Activated CD8-positive, alpha-beta memory T cell treated with anti-CD3 and anti-CD28 coated beads, Interleukin-2, amount 10 ng/mL, durations not matched to agents 7 days and 5 days (primary cell): Measurements from ENCODE around the gene MED25. TPM values are rescaled to one million over a fixed set of nuclear protein-coding genes. Genes with fewer than 3 reads are reported as not detected.

Experiments
- ATAC-seq: fragments of 150-1000 bp; cut with Tn5 transposase; one replicate; pipeline ENCODE4 v1.10.0; 2021; ENCODE audit warnings: moderate library complexity
- CTCF ChIA-PET: fragments of 350-600 bp; sonication (Branson Sonifier 250); formaldehyde crosslinking; loops from one replicate; lab custom pipeline; 2021; ENCODE audit warnings: antibody characterized with exemption; lab: Charles Lee
- DNase-seq: peaks from one replicate; pipeline ENCODE4 v3.0.0-alpha.2; 2020
- H3K27ac Mint-ChIP-seq: one replicate; pipeline ENCODE4 v1.8.0; 2021; ENCODE audit warnings: mild to moderate bottlenecking, mixed read lengths
- H3K27me3 Mint-ChIP-seq: one replicate; pipeline ENCODE4 v1.8.0; 2021; ENCODE audit warnings: mixed read lengths
- H3K36me3 Mint-ChIP-seq: one replicate; pipeline ENCODE4 v1.8.0; 2021; ENCODE audit warnings: mild to moderate bottlenecking, mixed read lengths
- H3K4me1 Mint-ChIP-seq: one replicate; pipeline ENCODE4 v1.8.0; 2021; ENCODE audit warnings: mixed read lengths
- H3K4me3 Mint-ChIP-seq: one replicate; pipeline ENCODE4 v1.8.0; 2021; ENCODE audit warnings: mild to moderate bottlenecking, moderate library complexity, mixed read lengths
- H3K9me3 Mint-ChIP-seq: one replicate; pipeline ENCODE4 v1.8.0; 2022; ENCODE audit warnings: low read depth, mixed read lengths
- total RNA-seq, 2 experiments: library from RNA; stranded (reverse); gene quantifications; one replicate each; pipeline ENCODE4 v1.2.3, GENCODE V29; 2021

Gene MED25
- total RNA-seq, 2 experiments from 2014 or later = 57.5 to 70.5 TPM

GRCh38 chr19:49845414-49845813 lies 27.3 kb downstream of the MED25 start:
- DNase-seq = no peak
- no peak for ATAC-seq
- Mint-ChIP-seq H3K36me3 (peaks cover 3% of the 10 kb centered on the region), H3K4me3 (no peak overlapping the region), H3K27me3 (peaks cover 13% of the 10 kb centered on the region), H3K9me3 (peaks cover 2% of the 10 kb centered on the region), H3K27ac (no peak overlapping the region), H3K4me1 (peaks cover 28% of the 10 kb centered on the region)
- CTCF ChIA-PET = no interaction called here

GRCh38 chr19:49846408-49846807 lies 28.3 kb downstream of the MED25 start:
- Mint-ChIP-seq H3K4me1 (peaks cover 28% of the 10 kb centered on the region), H3K27me3 (peaks cover 13% of the 10 kb centered on the region), H3K36me3 (peaks cover 1% of the 10 kb centered on the region), H3K4me3 (no peak overlapping the region), H3K27ac (no peak overlapping the region), H3K9me3 (peaks cover 2% of the 10 kb centered on the region)
- no peak for ATAC-seq
- CTCF ChIA-PET = no interaction called here
- DNase-seq = no peak

GRCh38 chr19:49847731-49848696 lies 29.9 kb downstream of the MED25 start:
- no peak for DNase-seq
- ATAC-seq = peak; percentile 24
- Mint-ChIP-seq H3K27ac (peak overlapping the region; percentile 38), H3K36me3 (peaks cover 1% of the 10 kb centered on the region), H3K9me3 (peaks cover 2% of the 10 kb centered on the region), H3K4me3 (no peak overlapping the region), H3K4me1 (peaks cover 39% of the 10 kb centered on the region), H3K27me3 (peaks cover 21% of the 10 kb centered on the region)
- CTCF ChIA-PET = interaction anchor here (0.7 to 3.4 kb wide), 6 partner anchors 21 to 167 kb away, joined by 4 to 14 read pairs (median 5); partner anchors contain the start of genes FUZ and MED25

- ATAC-seq (no peak), DNase-seq (no peak)
- peaks cover 2% of the 10 kb centered on the region for H3K9me3 Mint-ChIP-seq
- peak overlapping the region; percentile 43 for H3K4me3 Mint-ChIP-seq
- peaks cover 21% of the 10 kb centered on the region for H3K27me3 Mint-ChIP-seq
- CTCF ChIA-PET = interaction anchor here (0.7 to 3.4 kb wide), 5 partner anchors 21 to 132 kb away, joined by 4 to 14 read pairs (median 6); partner anchors contain the start of genes FUZ and MED25
- H3K27ac Mint-ChIP-seq = peak overlapping the region; percentile 70
- peaks cover 1% of the 10 kb centered on the region for H3K36me3 Mint-ChIP-seq
- peaks cover 42% of the 10 kb centered on the region for H3K4me1 Mint-ChIP-seq
Observed at GRCh38 chr19:49848938-49849337, 30.8 kb downstream of the MED25 start.

GRCh38 chr19:49849433-49850220 lies 31.5 kb downstream of the MED25 start:
- H3K27me3 Mint-ChIP-seq = peaks cover 21% of the 10 kb centered on the region
- CTCF ChIA-PET = interaction anchor here (0.6 to 3.4 kb wide), 5 partner anchors 11 to 789 kb away, joined by 3 to 14 read pairs (median 4); partner anchors contain the start of gene FUZ
- peak overlapping the region; percentile 85 for H3K4me3 Mint-ChIP-seq
- peaks cover 1% of the 10 kb centered on the region for H3K36me3 Mint-ChIP-seq
- H3K27ac Mint-ChIP-seq = peak overlapping the region; percentile 61
- ATAC-seq = no peak
- peaks cover 2% of the 10 kb centered on the region for H3K9me3 Mint-ChIP-seq
- peaks cover 42% of the 10 kb centered on the region for H3K4me1 Mint-ChIP-seq
- no peak for DNase-seq

- CTCF ChIA-PET = interaction anchor here (0.6 to 3.4 kb wide), 7 partner anchors 10 to 789 kb away, joined by 3 to 14 read pairs (median 4); partner anchors contain the start of gene FUZ
- peaks cover 21% of the 10 kb centered on the region for H3K27me3 Mint-ChIP-seq
Observed at GRCh38 chr19:49850221-49850486, 32.1 kb downstream of the MED25 start.

GRCh38 chr19:49850487-49851342 lies 32.6 kb downstream of the MED25 start, which contains the start of gene PTOV1:
Gene PTOV1 (plus strand): TSS chr19:49851159.
- H3K27ac Mint-ChIP-seq = peak within 1 kb of the TSS; percentile 96
- H3K4me3 Mint-ChIP-seq = peak within 1 kb of the TSS; percentile 85
- H3K4me1 Mint-ChIP-seq = peaks cover 42% of the 10 kb centered on the region
- peaks cover 2% of the 10 kb centered on the region for H3K9me3 Mint-ChIP-seq
- peaks cover 21% of the 10 kb centered on the region for H3K27me3 Mint-ChIP-seq
- CTCF ChIA-PET = interaction anchor here (0.9 to 3.4 kb wide), 7 partner anchors 10 to 285 kb away, joined by 3 to 14 read pairs (median 4); partner anchors contain the start of gene FUZ
- ATAC-seq (peak; percentile 89), DNase-seq (peak; percentile 92)
- H3K36me3 Mint-ChIP-seq = peaks cover 1% of the 10 kb centered on the region

More at GRCh38 chr19:49850221-49850486, 32.1 kb downstream of the MED25 start:
- ATAC-seq = no peak
- Mint-ChIP-seq H3K27ac (peak overlapping the region; percentile 61), H3K9me3 (peaks cover 2% of the 10 kb centered on the region), H3K36me3 (peaks cover 1% of the 10 kb centered on the region), H3K4me1 (peaks cover 42% of the 10 kb centered on the region), H3K4me3 (peak overlapping the region; percentile 85)
- no peak for DNase-seq

GRCh38 chr19:49851456-49852259 lies 33.6 kb downstream of the MED25 start:
- Mint-ChIP-seq H3K4me1 (peaks cover 42% of the 10 kb centered on the region), H3K9me3 (peaks cover 2% of the 10 kb centered on the region), H3K27ac (peak overlapping the region; percentile 33), H3K4me3 (peak overlapping the region; percentile 59), H3K36me3 (peaks cover 1% of the 10 kb centered on the region), H3K27me3 (peaks cover 18% of the 10 kb centered on the region)
- DNase-seq (no peak), ATAC-seq (peak; percentile 1)
- CTCF ChIA-PET = interaction anchor here (1.1 kb wide), 1 partner anchor 173 kb away, joined by 5 read pairs; no protein-coding TSS in a partner anchor

GRCh38 chr19:49852631-49853126 lies 34.6 kb downstream of the MED25 start:
- Mint-ChIP-seq H3K4me1 (peaks cover 38% of the 10 kb centered on the region), H3K36me3 (peaks cover 1% of the 10 kb centered on the region), H3K27ac (no peak overlapping the region), H3K27me3 (peaks cover 14% of the 10 kb centered on the region), H3K4me3 (peak overlapping the region; percentile 59), H3K9me3 (peaks cover 2% of the 10 kb centered on the region)
- CTCF ChIA-PET = no interaction called here
- ATAC-seq (no peak), DNase-seq (no peak)

- peaks cover 8% of the 10 kb centered on the region for H3K27me3 Mint-ChIP-seq
- H3K36me3 Mint-ChIP-seq = peaks cover 1% of the 10 kb centered on the region
- ATAC-seq (no peak), DNase-seq (no peak)
- H3K27ac Mint-ChIP-seq = no peak overlapping the region
- H3K4me3 Mint-ChIP-seq = no peak overlapping the region
- H3K9me3 Mint-ChIP-seq = peaks cover 2% of the 10 kb centered on the region
- CTCF ChIA-PET = interaction anchor here (1.2 kb wide), 1 partner anchor 10 kb away, joined by 3 read pairs; no protein-coding TSS in a partner anchor
- H3K4me1 Mint-ChIP-seq = peaks cover 26% of the 10 kb centered on the region
Observed at GRCh38 chr19:49853852-49854377, 35.8 kb downstream of the MED25 start.
